ENCODE measurements around the gene PTPRR.

DNA sequence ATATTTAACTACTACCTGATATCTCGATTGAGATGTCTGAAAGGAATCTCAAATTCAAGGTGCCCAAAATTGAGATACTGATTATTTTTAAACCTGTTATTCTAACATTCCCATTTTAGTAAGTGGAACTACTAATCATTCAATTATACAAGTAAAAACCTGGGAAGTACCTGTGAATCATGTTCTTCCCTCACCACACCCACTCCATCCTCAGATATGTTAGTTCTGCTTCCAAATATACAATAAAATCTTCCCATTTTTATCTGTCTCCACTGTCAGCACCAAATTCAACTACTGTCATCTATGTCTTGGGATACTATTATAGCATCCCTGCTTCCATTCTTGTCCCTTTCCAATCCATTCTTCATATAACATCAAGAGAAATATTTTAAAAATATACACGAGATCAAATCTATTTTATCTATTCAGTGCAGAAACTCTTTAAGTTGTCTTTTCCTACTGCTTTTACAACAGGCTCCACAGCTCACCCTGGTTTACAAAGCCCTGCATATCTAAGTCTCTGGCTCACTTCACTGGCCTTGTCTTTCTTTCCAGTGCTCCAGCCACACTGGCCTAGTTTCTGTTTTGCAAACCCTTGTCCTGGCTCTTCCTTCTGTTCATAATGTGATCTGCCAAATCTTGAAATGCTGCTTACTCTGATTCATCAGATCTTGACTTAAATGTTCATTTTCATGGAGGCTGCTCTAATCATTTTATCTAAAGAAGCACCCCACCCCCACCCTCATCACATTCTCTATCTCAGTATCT, 122.3 kb downstream of the PTPRR start:
- TF ChIP-seq, protein P1, sequence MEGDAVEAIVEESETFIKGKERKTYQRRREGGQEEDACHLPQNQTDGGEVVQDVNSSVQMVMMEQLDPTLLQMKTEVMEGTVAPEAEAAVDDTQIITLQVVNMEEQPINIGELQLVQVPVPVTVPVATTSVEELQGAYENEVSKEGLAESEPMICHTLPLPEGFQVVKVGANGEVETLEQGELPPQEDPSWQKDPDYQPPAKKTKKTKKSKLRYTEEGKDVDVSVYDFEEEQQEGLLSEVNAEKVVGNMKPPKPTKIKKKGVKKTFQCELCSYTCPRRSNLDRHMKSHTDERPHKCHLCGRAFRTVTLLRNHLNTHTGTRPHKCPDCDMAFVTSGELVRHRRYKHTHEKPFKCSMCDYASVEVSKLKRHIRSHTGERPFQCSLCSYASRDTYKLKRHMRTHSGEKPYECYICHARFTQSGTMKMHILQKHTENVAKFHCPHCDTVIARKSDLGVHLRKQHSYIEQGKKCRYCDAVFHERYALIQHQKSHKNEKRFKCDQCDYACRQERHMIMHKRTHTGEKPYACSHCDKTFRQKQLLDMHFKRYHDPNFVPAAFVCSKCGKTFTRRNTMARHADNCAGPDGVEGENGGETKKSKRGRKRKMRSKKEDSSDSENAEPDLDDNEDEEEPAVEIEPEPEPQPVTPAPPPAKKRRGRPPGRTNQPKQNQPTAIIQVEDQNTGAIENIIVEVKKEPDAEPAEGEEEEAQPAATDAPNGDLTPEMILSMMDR (IDR thresholded peaks at IDR 0.05), result no peak
- no peak for TF ChIP-seq POLR2AphosphoS5 (IDR thresholded peaks at IDR 0.05; ENCODE audit: insufficient read depth in 1 of 2, low read depth in 1 of 2)
